HEK293 (cell line): ENCODE data around the gene POU4F3.

ENCODE experiments used
- CTCF ChIA-PET: fragments of 350-600 bp; formaldehyde crosslinking; extraction: SDS; loops from one replicate; lab custom pipeline; 2021; ENCODE audit warnings: antibody characterized with exemption; lab: Yijun Ruan, JAX
- POLR2A ChIA-PET: fragments of 300-600 bp; formaldehyde crosslinking; extraction: SDS; loops from one replicate; lab custom pipeline; 2020; ENCODE audit warnings: antibody characterized with exemption, inconsistent platforms; lab: Yijun Ruan, JAX
- H3K27ac ChIP-seq: fragments of 200-500 bp; sonication (Bioruptor generic); 2 replicates; pipeline ENCODE4 v1.5.1; 2014; ENCODE audit warnings: low read depth, low read length, control low read depth, inconsistent platforms; ENCODE audit errors: extremely low read depth
- H3K36me3 ChIP-seq, 2 experiments: fragments of 200-500 bp in 1 of 2; sonication (Bioruptor generic) in 1 of 2; 1 replicate in 1 of 2; 2 replicates in 1 of 2; pipeline ENCODE4 v1.5.1; 2014 to 2017; ENCODE audit warnings: inconsistent platforms in 2 of 2, low read length in 2 of 2; ENCODE audit not compliant: control insufficient read depth in 2 of 2, insufficient read depth in 1 of 2
- H3K4me1 ChIP-seq: fragments of 200-500 bp; sonication (Bioruptor generic); 2 replicates; pipeline ENCODE4 v1.5.1; 2014; ENCODE audit warnings: mild to moderate bottlenecking, low read length, inconsistent platforms; ENCODE audit not compliant: control insufficient read depth, insufficient read depth
- H3K4me3 ChIP-seq: 2 replicates; pipeline ENCODE4 v1.5.1; 2011; ENCODE audit warnings: low read depth, mild to moderate bottlenecking, control low read depth, low read length, moderate library complexity
- H3K9me3 ChIP-seq: fragments of 200-500 bp; sonication (Bioruptor generic); 2 replicates; pipeline ENCODE4 v1.5.1; 2014; ENCODE audit warnings: low read depth, low read length, inconsistent platforms; ENCODE audit not compliant: control insufficient read depth, insufficient read depth
- GLIS1 ChIP-seq: fragments of 450-650 bp; formaldehyde crosslinking; IDR thresholded peaks from 2 replicates; pipeline ENCODE4 v1.5.1; 2016; ENCODE audit warnings: missing biosample characterization, missing genetic modification characterization
- KLF1 ChIP-seq: fragments of 450-650 bp; formaldehyde crosslinking; IDR thresholded peaks from 2 replicates; pipeline ENCODE4 v1.5.1; 2016; ENCODE audit warnings: missing biosample characterization, missing genetic modification characterization
- KLF10 ChIP-seq: fragments of 450-650 bp; IDR thresholded peaks from 2 replicates; pipeline ENCODE4 v1.5.1; 2018; ENCODE audit warnings: missing biosample characterization, mild to moderate bottlenecking, missing genetic modification characterization
- KLF16 ChIP-seq: fragments of 450-650 bp; formaldehyde crosslinking; IDR thresholded peaks from 2 replicates; pipeline ENCODE4 v1.5.1; 2017; ENCODE audit warnings: missing biosample characterization, missing genetic modification characterization
- MEIS1 ChIP-seq: sonication (generic); formaldehyde crosslinking; IDR thresholded peaks from 2 replicates; pipeline ENCODE4 v1.8.1; 2022; ENCODE audit warnings: missing genetic modification reagents, mild to moderate bottlenecking, borderline replicate concordance
- TRIM28 ChIP-seq: IDR thresholded peaks from 2 replicates; pipeline ENCODE4 v1.6.1; 2011; ENCODE audit warnings: low read length, control low read depth, borderline replicate concordance
- ZBTB1 ChIP-seq: fragments of 450-650 bp; formaldehyde crosslinking; IDR thresholded peaks from 2 replicates; pipeline ENCODE4 v1.5.1; 2016; ENCODE audit warnings: missing biosample characterization, missing genetic modification characterization
- ZBTB17 ChIP-seq: fragments of 450-650 bp; formaldehyde crosslinking; IDR thresholded peaks from 2 replicates; pipeline ENCODE4 v1.5.1; 2016; ENCODE audit warnings: missing biosample characterization, missing genetic modification characterization
- ZNF155 ChIP-seq: fragments of 450-650 bp; formaldehyde crosslinking; IDR thresholded peaks from 2 replicates; pipeline ENCODE4 v1.5.1; 2016; ENCODE audit warnings: missing biosample characterization, missing genetic modification characterization
- ZNF239 ChIP-seq: fragments of 450-650 bp; formaldehyde crosslinking; IDR thresholded peaks from 2 replicates; pipeline ENCODE4 v1.5.1; 2016; ENCODE audit warnings: missing biosample characterization, missing genetic modification characterization
- ZNF274 ChIP-seq, 2 experiments: fragments of 200-500 bp in 1 of 2; fragments of 450-650 bp in 1 of 2; sonication (Bioruptor generic) in 1 of 2; formaldehyde crosslinking in 1 of 2; IDR thresholded peaks; 2 replicates each; pipeline versions ENCODE4 v1.5.1 to v1.6.1; 2014 to 2016; ENCODE audit warnings: borderline replicate concordance in 1 of 2, inconsistent platforms in 1 of 2, low read length in 1 of 2, missing biosample characterization in 1 of 2, missing genetic modification characterization in 1 of 2
- ZNF302 ChIP-seq: fragments of 450-650 bp; formaldehyde crosslinking; IDR thresholded peaks from 2 replicates; pipeline ENCODE4 v1.5.1; 2016; ENCODE audit warnings: missing biosample characterization, missing genetic modification characterization, low read depth
- ZNF335 ChIP-seq: fragments of 450-650 bp; formaldehyde crosslinking; conservative IDR thresholded peaks from 2 replicates; pipeline ENCODE4 v1.5.1; 2016; ENCODE audit warnings: missing biosample characterization, missing genetic modification characterization
- ZNF350 ChIP-seq: fragments of 450-650 bp; formaldehyde crosslinking; IDR thresholded peaks from 2 replicates; pipeline ENCODE4 v1.5.0; 2017; ENCODE audit warnings: missing biosample characterization, mild to moderate bottlenecking, missing genetic modification characterization
- ZNF354C ChIP-seq: fragments of 450-650 bp; formaldehyde crosslinking; IDR thresholded peaks from 2 replicates; pipeline ENCODE4 v1.5.1; 2016; ENCODE audit warnings: missing biosample characterization, missing genetic modification characterization, low read depth, borderline replicate concordance
- ZNF433 ChIP-seq: fragments of 450-650 bp; formaldehyde crosslinking; IDR thresholded peaks from 2 replicates; pipeline ENCODE4 v1.5.1; 2016; ENCODE audit warnings: missing biosample characterization, missing genetic modification characterization, low read depth
- ZNF560 ChIP-seq: fragments of 450-650 bp; formaldehyde crosslinking; IDR thresholded peaks from 2 replicates; pipeline ENCODE4 v1.5.1; 2017; ENCODE audit warnings: missing biosample characterization, missing genetic modification characterization, borderline replicate concordance
- ZNF664 ChIP-seq: fragments of 450-650 bp; formaldehyde crosslinking; IDR thresholded peaks from 2 replicates; pipeline ENCODE4 v1.5.1; 2016; ENCODE audit warnings: missing biosample characterization, missing genetic modification characterization
- ZNF785 ChIP-seq: fragments of 450-650 bp; formaldehyde crosslinking; IDR thresholded peaks from 2 replicates; pipeline ENCODE4 v1.5.1; 2016; ENCODE audit warnings: missing biosample characterization, missing genetic modification characterization
- ZNF792 ChIP-seq: fragments of 450-650 bp; formaldehyde crosslinking; IDR thresholded peaks from 2 replicates; pipeline ENCODE4 v1.5.1; 2016; ENCODE audit warnings: missing biosample characterization, missing genetic modification characterization
- TF ChIP-seq, protein P1 (sequence below): fragments of 450-650 bp; formaldehyde crosslinking; conservative IDR thresholded peaks from 2 replicates; pipeline ENCODE4 v1.5.1; 2016; ENCODE audit warnings: low read depth, missing biosample characterization, missing genetic modification characterization
- TF ChIP-seq, protein P2 (sequence below): fragments of 450-650 bp; formaldehyde crosslinking; IDR thresholded peaks from 2 replicates; pipeline ENCODE4 v1.5.1; 2016; ENCODE audit warnings: missing biosample characterization, missing genetic modification characterization
- TF ChIP-seq, protein P3 (sequence below): fragments of 450-650 bp; formaldehyde crosslinking; IDR thresholded peaks from 2 replicates; pipeline ENCODE4 v1.5.1; 2016; ENCODE audit warnings: missing biosample characterization, missing genetic modification characterization

POU4F3 gene

DNA sequence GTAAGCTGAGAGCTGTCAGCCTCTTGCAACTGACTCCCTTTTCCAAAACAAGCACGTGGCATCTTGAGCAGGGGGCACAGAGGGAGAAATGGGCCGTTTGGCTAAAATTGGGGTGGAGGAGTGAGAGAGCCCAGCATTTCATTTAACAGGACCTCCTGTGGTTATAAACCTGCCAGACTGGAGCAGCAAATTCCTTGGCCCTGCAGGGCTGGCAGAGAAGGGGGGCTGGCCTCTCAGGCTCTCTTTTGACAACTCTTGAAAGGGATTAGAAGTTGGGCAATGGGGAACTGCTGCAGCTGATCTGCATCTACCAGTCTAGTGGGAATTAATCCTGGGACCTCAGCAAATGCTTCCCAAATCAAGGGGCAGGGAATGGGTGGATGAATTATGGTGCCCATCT is 7.2 kb upstream of the POU4F3 start:
- H3K4me1 ChIP-seq: no peaks in the 10 kb centered on the region
- TF ChIP-seq ZNF433: no peak
- TF ChIP-seq ZNF354C (tag by site-specific recombination): no peak
- TF ChIP-seq ZNF664 (tag by site-specific recombination): no peak
- no peak for TF ChIP-seq ZNF785 (tag by site-specific recombination)
- no peak for TF ChIP-seq ZNF302 (tag by site-specific recombination)
- no peak for TF ChIP-seq ZBTB17 (tag by site-specific recombination)
- no peak for TF ChIP-seq MEIS1 (CRISPR knock-in tag)
- TF ChIP-seq, protein P1, sequence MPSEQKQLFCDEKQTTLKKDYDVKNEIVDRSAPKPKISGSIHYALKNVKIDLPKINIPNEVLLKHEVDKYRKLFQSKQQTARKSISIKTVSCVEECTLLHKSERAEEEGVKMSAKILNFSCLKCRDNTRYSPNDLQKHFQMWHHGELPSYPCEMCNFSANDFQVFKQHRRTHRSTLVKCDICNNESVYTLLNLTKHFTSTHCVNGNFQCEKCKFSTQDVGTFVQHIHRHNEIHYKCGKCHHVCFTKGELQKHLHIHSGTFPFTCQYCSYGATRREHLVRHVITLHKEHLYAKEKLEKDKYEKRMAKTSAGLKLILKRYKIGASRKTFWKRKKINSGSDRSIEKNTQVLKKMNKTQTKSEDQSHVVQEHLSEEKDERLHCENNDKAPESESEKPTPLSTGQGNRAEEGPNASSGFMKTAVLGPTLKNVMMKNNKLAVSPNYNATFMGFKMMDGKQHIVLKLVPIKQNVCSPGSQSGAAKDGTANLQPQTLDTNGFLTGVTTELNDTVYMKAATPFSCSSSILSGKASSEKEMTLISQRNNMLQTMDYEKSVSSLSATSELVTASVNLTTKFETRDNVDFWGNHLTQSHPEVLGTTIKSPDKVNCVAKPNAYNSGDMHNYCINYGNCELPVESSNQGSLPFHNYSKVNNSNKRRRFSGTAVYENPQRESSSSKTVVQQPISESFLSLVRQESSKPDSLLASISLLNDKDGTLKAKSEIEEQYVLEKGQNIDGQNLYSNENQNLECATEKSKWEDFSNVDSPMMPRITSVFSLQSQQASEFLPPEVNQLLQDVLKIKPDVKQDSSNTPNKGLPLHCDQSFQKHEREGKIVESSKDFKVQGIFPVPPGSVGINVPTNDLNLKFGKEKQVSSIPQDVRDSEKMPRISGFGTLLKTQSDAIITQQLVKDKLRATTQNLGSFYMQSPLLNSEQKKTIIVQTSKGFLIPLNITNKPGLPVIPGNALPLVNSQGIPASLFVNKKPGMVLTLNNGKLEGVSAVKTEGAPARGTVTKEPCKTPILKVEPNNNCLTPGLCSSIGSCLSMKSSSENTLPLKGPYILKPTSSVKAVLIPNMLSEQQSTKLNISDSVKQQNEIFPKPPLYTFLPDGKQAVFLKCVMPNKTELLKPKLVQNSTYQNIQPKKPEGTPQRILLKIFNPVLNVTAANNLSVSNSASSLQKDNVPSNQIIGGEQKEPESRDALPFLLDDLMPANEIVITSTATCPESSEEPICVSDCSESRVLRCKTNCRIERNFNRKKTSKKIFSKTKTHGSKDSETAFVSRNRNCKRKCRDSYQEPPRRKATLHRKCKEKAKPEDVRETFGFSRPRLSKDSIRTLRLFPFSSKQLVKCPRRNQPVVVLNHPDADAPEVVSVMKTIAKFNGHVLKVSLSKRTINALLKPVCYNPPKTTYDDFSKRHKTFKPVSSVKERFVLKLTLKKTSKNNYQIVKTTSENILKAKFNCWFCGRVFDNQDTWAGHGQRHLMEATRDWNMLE: no peak
- no peak for TF ChIP-seq ZNF335 (tag by site-specific recombination)
- TF ChIP-seq KLF1 (tag by site-specific recombination): no peak
- no peak for TF ChIP-seq ZNF155
- no peak for TF ChIP-seq ZNF274 (IDR thresholded peaks at IDR 0.05; ENCODE audit: low read length)
- TF ChIP-seq ZNF274 (tag by site-specific recombination; IDR thresholded peaks at IDR 0.05; ENCODE audit: borderline replicate concordance): no peak
- no peak for TF ChIP-seq ZBTB1 (tag by site-specific recombination)
- no peak for TF ChIP-seq KLF16 (tag by site-specific recombination)
- no peak for TF ChIP-seq TRIM28
- no peaks in the 10 kb centered on the region for H3K9me3 ChIP-seq
- no peaks in the 10 kb centered on the region for H3K36me3 ChIP-seq
- no peak overlapping the region for H3K4me3 ChIP-seq
- CTCF ChIA-PET: no interaction called here
- POLR2A ChIA-PET: no interaction called here
- H3K27ac ChIP-seq: no peak overlapping the region

DNA sequence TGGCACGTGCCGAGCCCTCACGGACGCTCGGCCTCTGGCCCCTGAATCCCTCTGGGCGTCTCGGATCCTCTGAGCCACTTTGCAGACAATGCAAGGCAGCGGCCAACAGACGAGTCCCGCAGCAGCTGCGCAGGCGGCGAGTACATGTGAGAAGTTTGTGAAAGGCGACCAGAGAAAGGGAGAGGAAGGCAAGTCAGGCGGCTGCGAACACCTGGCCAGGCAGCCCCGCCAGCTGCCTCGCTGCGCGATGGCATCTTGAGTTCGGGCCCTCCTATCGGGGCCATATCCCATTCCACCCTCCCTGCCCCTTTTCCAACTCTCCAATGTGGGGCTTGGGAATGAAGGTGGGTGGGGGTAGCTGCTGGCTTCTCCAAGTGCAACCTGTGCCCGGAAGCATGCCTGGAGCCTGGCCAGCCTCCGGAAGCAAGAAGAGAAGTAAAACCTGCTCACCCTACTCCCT is 4.5 kb upstream of the POU4F3 start:
- TF ChIP-seq ZNF239 (tag by site-specific recombination) (no peak), ZNF785 (tag by site-specific recombination) (no peak), ZNF560 (no peak), ZNF792 (no peak), GLIS1 (no peak), KLF10 (tag by site-specific recombination) (no peak), ZNF350 (tag by site-specific recombination) (no peak)
- TF ChIP-seq, protein P2, sequence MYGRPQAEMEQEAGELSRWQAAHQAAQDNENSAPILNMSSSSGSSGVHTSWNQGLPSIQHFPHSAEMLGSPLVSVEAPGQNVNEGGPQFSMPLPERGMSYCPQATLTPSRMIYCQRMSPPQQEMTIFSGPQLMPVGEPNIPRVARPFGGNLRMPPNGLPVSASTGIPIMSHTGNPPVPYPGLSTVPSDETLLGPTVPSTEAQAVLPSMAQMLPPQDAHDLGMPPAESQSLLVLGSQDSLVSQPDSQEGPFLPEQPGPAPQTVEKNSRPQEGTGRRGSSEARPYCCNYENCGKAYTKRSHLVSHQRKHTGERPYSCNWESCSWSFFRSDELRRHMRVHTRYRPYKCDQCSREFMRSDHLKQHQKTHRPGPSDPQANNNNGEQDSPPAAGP (tag by site-specific recombination): no peak
- TF ChIP-seq, protein P3, sequence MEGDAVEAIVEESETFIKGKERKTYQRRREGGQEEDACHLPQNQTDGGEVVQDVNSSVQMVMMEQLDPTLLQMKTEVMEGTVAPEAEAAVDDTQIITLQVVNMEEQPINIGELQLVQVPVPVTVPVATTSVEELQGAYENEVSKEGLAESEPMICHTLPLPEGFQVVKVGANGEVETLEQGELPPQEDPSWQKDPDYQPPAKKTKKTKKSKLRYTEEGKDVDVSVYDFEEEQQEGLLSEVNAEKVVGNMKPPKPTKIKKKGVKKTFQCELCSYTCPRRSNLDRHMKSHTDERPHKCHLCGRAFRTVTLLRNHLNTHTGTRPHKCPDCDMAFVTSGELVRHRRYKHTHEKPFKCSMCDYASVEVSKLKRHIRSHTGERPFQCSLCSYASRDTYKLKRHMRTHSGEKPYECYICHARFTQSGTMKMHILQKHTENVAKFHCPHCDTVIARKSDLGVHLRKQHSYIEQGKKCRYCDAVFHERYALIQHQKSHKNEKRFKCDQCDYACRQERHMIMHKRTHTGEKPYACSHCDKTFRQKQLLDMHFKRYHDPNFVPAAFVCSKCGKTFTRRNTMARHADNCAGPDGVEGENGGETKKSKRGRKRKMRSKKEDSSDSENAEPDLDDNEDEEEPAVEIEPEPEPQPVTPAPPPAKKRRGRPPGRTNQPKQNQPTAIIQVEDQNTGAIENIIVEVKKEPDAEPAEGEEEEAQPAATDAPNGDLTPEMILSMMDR: no peak
- no peak overlapping the region for H3K4me3 ChIP-seq
- H3K4me1 ChIP-seq: no peaks in the 10 kb centered on the region
- ChIA-PET POLR2A (no interaction called here), CTCF (no interaction called here)
- H3K36me3 ChIP-seq: no peaks in the 10 kb centered on the region
- H3K27ac ChIP-seq: no peak overlapping the region
- H3K9me3 ChIP-seq: no peaks in the 10 kb centered on the region
